ENCODE measurements around the gene FFAR4. TPM values are rescaled to one million over a fixed set of nuclear protein-coding genes. Genes with fewer than 3 reads are reported as not detected.

Gene FFAR4
- total and polyA plus RNA-seq, 7 donors: 0.01 to 0.18 (median 0.08) TPM; not detected in 3

- no peaks in the 10 kb centered on the region for H3K27me3 ChIP-seq (ENCODE audit: insufficient read depth in 3 of 3, low read length in 2 of 3)
- intact Hi-C loops (cut with DNase I): no loop called here
- H3K36me3 ChIP-seq (ENCODE audit: insufficient read depth in 1 of 2, low read depth in 1 of 2): no peaks in the 10 kb centered on the region
- no peaks in the 10 kb centered on the region for H3K9me3 ChIP-seq
- no peak for TF ChIP-seq CTCF (IDR thresholded peaks at IDR 0.05)
- no peaks in the 10 kb centered on the region for H3K4me1 ChIP-seq
- 81 to 83% (median 83%) methylated on average over 15 of the region's 15 CpGs for WGBS, 3 donors
- no peak overlapping the region for H3K27ac ChIP-seq
- DNase-seq (no peak), ATAC-seq (no peak)
- H3K4me3 ChIP-seq: no peak overlapping the region
Measured at GRCh38 chr10:93589648-93590562, 23.4 kb downstream of the FFAR4 start.

- intact Hi-C loops (cut with DNase I): no loop called here
- ATAC-seq (no peak), DNase-seq (no peak)
- Histone ChIP-seq H3K36me3 (ENCODE audit: insufficient read depth in 1 of 2, low read depth in 1 of 2) (no peaks in the 10 kb centered on the region), H3K4me1 (no peaks in the 10 kb centered on the region), H3K4me3 (no peak overlapping the region), H3K27me3 (ENCODE audit: insufficient read depth in 3 of 3, low read length in 2 of 3) (no peaks in the 10 kb centered on the region), H3K27ac (no peak overlapping the region), H3K9me3 (no peaks in the 10 kb centered on the region)
- 85 to 91% (median 85%) methylated on average over 7 of the region's 7 CpGs for WGBS, 3 donors
- no peak for TF ChIP-seq CTCF (IDR thresholded peaks at IDR 0.05)
Measured at GRCh38 chr10:93590638-93591037, 24.2 kb downstream of the FFAR4 start.

- no peak overlapping the region for H3K4me3 ChIP-seq
- H3K27ac ChIP-seq: no peak overlapping the region
- intact Hi-C loops (cut with DNase I): no loop called here
- 73 to 77% (median 73%) methylated on average over 8 of the region's 8 CpGs for WGBS, 3 donors
- ATAC-seq (no peak), DNase-seq (no peak)
- no peaks in the 10 kb centered on the region for H3K4me1 ChIP-seq
- no peaks in the 10 kb centered on the region for H3K27me3 ChIP-seq (ENCODE audit: insufficient read depth in 3 of 3, low read length in 2 of 3)
- no peaks in the 10 kb centered on the region for H3K36me3 ChIP-seq (ENCODE audit: insufficient read depth in 1 of 2, low read depth in 1 of 2)
- no peak for TF ChIP-seq CTCF (IDR thresholded peaks at IDR 0.05)
- H3K9me3 ChIP-seq: no peaks in the 10 kb centered on the region
Measured at GRCh38 chr10:93591065-93591808, 24.8 kb downstream of the FFAR4 start.

GRCh38 chr10:93593254-93593653, 26.8 kb downstream of the FFAR4 start:
- no peak for ATAC-seq
- intact Hi-C loops (cut with DNase I): no loop called here
- Histone ChIP-seq H3K27me3 (ENCODE audit: insufficient read depth in 3 of 3, low read length in 2 of 3) (no peaks in the 10 kb centered on the region), H3K27ac (no peak overlapping the region), H3K4me3 (no peak overlapping the region), H3K9me3 (no peaks in the 10 kb centered on the region), H3K36me3 (ENCODE audit: insufficient read depth in 1 of 2, low read depth in 1 of 2) (no peaks in the 10 kb centered on the region), H3K4me1 (no peaks in the 10 kb centered on the region)
- no peak for TF ChIP-seq CTCF (IDR thresholded peaks at IDR 0.05)
- 81 to 88% (median 82%) methylated on average over 4 of the region's 4 CpGs for WGBS, 3 donors
- DNase-seq: no peak

Measured in psoas muscle (tissue), 8 donors.